OCI-M1 (cell line): Measurements from ENCODE around the gene ITGB8.

Experiments used
- DNase-seq: peaks from one replicate; lab custom pipeline; 2025; lab: John Stamatoyannopoulos, UW

The ITGB8 gene

DNA sequence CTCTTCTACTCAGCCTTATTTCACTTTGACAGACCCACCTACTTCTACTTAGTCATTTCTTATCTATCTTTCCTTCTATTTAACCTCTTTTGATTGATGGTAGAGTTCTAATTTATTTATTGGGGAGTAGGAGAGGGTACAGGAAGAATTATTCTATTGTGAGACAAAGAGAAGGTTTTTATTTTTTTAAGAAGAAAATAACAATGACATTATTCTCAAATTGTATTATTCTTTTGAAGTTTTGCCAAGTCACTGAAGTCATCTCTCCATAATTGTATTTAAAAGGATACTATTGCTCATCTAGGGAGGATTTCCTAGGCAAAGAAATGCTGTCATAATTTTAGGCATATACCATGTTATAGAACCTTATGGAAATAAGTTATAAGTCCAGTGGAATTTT, 52.7 kb downstream of the ITGB8 start:
- DNase-seq: no peak

DNA sequence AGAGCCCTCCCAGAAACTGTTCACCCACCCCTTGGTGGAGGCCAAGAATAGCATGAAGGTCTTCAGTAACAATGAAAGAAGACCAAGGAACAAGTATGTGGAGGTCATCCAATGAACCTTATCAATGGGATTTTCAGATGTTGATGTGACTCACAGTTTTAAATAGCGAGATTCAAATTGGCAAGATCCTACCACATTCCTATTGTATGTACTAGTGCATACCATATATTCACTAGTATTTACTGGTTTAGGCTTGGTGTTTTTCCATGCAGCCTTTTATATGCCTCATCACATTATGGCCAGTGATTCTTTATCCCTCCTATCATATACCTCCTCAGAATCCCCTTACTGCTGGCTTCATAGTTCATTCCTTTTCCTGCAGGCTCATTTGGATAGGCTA, 54.4 kb downstream of the ITGB8 start:
- no peak for DNase-seq

- no peak for DNase-seq
Observed at GRCh38 chr7:20388084-20388483, 57.4 kb downstream of the ITGB8 start.

DNA sequence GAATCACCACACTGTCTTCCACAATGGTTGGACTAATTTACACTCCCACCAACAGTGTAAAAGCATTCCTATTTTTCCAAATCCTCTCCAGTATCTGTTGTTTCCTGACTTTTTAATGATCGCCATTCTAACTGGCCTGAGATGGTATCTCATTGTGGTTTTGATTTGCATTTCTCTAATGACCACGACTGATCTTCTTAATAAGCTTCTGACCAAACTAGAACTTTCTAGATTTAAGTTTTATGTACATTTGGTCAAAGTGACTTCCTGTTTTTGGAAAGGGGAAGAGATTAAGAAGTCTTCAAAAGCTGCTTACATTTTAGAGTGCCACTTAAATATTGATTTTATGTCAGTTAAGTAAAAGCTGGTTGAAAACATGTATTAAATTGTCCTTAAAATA, 58.5 kb downstream of the ITGB8 start:
- peak; percentile 53 for DNase-seq

- DNase-seq: no peak
Observed at GRCh38 chr7:20393021-20393610, 62.4 kb downstream of the ITGB8 start.

DNA sequence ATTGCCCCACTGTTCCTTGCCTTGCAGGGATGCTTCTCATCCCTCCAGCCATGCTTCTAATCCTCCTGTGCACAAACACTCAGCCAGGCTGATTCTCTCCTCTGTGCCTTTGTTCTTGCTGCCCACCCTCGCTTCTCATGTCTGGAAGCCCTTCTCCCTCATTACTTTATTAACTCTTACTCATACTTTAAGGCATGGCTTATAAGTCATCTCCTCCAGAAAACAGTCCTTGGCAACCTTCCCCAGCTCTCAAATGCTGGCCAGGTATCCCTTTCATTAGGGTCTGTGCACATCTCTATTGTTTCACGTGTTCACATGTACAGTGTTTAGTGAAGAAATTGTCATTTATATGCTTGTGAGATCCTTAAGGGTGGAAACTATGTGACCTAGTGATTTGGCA, 62.9 kb downstream of the ITGB8 start:
- DNase-seq: no peak

DNA sequence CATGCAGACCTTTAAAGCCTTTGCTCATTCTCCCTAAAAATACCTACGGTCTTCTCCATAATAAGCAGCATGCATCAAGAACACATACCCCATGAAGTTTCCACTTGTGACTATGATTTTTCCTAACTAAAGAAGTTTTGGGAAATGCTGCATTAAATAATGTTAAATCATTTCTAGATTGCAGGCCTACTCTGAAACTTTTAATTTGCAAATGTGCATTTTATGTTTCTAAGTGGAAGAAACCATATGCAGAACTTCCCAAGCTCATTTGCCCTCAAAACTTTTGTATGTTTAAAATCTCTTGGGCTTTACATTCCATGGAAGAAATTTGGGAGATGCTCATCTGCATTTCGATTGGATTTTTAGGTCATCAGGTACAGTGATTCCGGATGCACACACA, 63.6 kb downstream of the ITGB8 start:
- DNase-seq: no peak

DNA sequence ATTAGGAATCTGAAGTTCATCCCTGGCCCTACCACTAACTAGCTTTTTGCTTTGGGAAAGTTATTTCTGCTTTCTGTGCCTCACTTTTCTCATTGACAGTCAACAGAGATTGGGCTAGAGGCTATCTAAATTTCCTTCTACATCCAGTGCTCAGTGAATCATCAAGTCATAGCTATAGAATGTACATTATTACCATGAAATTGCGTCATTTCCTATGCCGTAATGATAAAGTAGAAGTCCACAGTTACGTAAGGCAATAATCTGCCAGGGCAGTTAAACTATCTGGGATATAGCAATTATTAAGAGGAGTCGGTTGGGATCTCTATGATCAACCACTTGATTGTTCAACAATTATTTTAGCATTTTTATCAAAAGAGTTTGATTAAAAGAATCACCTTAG, 64.4 kb downstream of the ITGB8 start:
- peak; percentile 24 for DNase-seq

- no peak for DNase-seq
Observed at GRCh38 chr7:20395511-20395910, 64.8 kb downstream of the ITGB8 start.

DNA sequence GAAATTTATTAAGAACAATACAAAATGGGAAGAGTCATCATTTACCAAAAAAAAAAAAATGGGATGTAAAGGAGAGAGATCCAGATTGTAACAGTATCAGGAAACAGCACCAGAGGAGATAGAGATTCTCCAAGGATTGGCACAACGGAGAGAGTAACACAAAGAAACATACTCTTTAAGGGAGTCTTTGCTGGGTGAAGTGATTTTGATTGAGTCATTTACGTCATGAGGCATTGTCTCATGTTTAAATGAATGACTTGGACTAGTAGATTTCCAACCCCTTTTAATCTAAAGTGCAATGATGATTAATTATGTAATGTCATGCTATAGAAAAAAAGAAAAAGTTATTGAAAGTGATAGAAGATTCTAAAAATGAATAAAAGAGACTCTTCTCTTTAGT, 68.8 kb downstream of the ITGB8 start:
- no peak for DNase-seq

DNA sequence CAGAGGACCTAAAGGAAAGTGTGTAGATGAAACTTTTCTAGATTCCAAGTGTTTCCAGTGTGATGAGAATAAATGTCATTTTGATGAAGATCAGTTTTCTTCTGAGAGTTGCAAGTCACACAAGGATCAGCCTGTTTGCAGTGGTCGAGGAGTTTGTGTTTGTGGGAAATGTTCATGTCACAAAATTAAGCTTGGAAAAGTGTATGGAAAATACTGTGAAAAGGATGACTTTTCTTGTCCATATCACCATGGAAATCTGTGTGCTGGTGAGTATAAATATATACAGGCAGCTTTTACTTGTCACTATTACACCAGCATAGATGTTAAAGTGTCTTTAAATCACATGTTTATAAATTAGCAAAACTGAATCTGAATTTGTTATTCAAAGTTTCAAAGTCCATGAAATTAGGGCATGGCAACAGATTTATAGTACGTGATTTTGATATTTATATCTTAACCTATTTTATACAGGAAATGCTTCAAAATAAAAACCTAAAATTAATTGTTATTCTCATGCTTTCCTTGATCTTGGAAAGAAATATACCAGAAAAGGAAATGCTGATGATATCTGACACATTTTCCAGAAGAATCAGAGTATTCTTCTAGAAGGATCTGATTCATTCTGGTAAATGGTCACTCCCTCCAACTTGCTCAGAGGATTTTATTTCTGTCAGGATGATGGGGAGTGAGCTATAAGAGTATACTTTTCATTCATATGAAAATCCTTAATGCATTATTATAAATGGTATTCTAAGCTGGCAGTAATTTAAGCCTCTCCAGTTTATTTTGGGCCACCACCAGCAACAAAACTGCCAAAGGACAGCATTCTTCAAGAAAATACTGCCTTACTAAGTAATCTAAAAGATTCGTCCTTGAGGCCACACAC, 71.4 kb downstream of the ITGB8 start:
- DNase-seq: no peak

DNA sequence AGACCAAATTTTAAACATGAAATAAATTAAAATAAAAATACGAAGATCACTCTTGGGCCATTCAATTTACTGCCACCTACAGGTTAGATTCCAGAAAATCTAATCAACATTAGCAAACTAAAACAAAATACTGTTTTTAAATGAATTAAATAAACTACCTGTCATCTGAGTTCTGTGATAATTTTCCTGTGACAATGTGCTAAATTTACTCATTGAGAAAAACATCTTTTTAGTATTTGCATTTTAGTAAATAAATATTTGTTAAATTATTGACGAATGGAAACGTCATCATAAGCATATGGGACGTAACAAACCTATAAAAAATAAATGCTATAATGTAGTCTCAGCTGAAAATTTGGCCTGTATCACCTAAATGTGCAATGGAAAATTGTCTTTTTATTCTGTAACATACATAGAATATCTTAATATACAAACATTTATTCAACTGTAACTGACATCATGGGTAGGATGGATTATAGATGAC, 72.1 kb downstream of the ITGB8 start:
- DNase-seq: peak; percentile 4

DNA sequence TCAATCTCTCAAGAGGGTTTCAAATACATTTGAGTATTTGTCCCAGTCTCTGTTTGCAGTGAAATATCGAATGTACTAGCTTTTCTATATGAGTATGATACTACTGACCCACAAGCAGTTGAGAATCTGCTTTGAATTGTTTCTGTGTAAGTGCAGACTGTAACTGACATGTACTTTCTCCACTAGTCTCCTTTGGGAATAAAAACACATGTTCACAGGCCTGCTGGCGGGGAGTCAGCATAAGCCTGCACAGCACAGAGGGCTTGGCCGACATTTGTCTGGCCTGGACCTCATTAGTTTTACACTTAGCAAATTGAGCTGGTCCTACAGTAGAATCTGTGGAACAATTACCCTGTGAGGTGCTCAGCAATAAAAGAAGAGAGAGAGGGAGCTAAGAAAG, 72.6 kb downstream of the ITGB8 start:
- no peak for DNase-seq

DNA sequence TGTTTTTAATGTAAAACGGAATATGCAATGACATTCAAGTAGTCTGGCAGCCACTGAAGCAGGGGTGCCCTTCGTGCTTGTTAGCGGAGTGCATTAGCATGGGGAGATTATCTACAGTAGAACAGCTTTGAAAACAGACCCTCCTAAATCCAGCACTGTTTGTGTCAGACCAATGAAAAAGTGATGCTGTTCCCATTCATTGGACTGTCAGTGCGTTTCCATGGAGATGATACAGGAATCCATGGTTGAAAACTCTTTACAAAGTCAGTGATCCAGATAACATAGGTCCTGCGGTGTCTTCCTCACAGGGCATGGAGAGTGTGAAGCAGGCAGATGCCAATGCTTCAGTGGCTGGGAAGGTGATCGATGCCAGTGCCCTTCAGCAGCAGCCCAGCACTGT, 73.6 kb downstream of the ITGB8 start:
- DNase-seq: no peak

GRCh38 chr7:20407585-20408466, 77.1 kb downstream of the ITGB8 start:
- peak; percentile 53 for DNase-seq

DNA sequence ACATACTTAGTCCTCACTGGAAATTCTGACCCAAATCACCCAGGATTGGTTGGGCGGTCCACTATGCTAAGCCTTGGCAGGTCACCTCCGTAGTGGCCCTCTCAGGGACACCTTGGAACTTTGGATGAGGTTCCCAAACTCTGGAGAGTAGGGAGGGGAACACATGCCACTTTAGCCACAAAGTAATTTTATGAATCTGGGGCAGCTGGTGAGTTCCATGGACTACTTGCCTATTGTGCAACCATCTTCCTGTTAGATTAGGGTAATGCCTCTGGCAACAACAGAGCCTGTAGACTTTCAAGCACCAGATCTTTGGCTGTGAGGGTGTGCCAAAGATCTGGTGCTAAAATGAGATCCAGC, 77.7 kb downstream of the ITGB8 start:
- peak; percentile 38 for DNase-seq

DNA sequence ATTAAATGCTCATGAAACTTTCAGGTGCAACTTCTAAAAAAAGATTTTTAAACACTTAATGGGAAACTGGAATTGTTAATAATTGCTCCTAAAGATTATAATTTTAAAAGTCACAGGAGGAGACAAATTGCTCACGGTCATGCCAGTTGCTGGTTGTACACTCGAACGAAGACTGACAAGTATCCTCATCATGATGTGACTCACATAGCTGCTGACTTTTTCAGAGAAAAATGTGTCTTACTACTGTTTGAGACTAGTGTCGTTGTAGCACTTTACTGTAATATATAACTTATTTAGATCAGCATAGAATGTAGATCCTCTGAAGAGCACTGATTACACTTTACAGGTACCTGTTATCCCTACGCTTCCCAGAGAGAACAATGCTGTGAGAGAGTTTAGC, 79.3 kb downstream of the ITGB8 start:
- no peak for DNase-seq

DNA sequence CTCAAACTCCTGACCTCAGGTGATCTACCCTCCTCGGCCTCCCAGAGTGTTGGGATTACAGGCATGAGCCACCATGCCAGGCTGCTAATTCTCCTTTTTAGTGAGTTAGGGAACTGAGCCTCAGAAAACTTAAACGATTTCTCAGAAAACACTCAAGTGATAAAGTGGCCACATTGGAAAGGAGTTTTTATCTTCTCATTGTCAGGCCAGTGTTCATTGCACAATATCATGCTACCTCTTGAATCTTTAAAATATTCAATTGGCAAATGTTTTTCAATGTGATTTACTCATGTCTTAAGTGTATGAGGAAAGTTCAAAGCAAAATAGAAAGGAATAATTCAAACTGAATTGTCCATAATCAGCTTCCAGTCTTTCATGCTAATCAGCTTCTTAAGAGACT, 80.7 kb downstream of the ITGB8 start:
- peak; percentile 87 for DNase-seq

- peak; percentile 44 for DNase-seq
Observed at GRCh38 chr7:20412032-20412431, 81.3 kb downstream of the ITGB8 start.

DNA sequence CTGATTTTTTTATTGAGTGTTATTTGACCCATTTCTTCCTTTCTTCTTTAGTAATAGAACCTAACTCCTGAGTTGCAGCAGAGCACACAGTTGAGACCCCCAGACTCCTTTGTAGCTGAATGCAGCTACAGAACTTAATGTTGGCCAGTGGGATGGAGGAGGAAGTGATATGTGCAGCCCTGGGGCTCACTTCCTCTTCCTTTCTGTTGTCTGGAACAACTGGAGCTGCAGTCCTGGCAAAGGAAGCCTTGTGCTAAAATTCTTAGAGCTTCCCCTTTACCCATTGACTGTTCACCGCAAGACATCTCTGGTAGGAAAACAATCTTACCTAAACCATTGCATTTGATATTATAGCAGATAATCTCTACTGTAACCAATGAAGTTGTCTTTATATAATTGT, 86.6 kb downstream of the ITGB8 start:
- DNase-seq: peak; percentile 12

- no peak for DNase-seq
Observed at GRCh38 chr7:20417675-20418382, 87.1 kb downstream of the ITGB8 start.

DNA sequence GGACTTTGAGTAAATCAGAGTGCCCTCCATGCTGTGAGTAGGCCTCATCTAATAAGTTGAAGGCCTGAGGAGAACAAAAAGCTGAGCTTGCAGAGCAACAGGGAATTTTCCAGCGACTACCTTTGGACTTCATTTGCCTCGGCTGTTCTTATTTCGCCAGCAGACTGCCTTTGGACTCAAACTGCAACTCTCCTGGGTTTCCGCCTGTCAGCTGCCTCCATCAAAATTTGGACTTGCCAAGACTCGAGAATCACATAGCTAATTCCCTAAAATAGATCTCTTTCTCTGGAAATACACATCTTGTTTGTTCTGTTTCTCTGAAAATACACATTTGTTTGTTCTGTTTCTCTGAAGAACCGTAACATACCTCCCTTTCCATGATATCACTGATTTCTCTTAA, 93.8 kb downstream of the ITGB8 start:
- no peak for DNase-seq
